K562 (cell line): ENCODE results near the gene SP6.

Source experiments
- EZH2 ChIP-seq: IDR thresholded peaks from 2 replicates; pipeline ENCODE4 v1.6.1; 2012; ENCODE audit warnings: low read depth, mild to moderate bottlenecking, inconsistent platforms, low read length, borderline replicate concordance
- KDM1A ChIP-seq, 2 experiments: fragments of 450-650 bp; IDR thresholded peaks; 2 replicates each; pipeline ENCODE4 v1.6.1; 2016; ENCODE audit warnings: mild to moderate bottlenecking in 2 of 2
- KDM4B ChIP-seq, 2 experiments: fragments of 450-650 bp in 1 of 2; sonication (generic) in 1 of 2; IDR thresholded peaks; 2 replicates each; pipeline ENCODE4 v1.6.1; 2016 to 2017; ENCODE audit warnings: borderline replicate concordance in 2 of 2, antibody characterized with exemption in 1 of 2, low read depth in 1 of 2, mild to moderate bottlenecking in 1 of 2
- MXI1 ChIP-seq: IDR thresholded peaks from 2 replicates; pipeline ENCODE4 v1.6.1; 2011; ENCODE audit warnings: low read depth, mild to moderate bottlenecking, improper control_type of control experiment, low read length
- POLR2AphosphoS5 ChIP-seq: IDR thresholded peaks from 2 replicates; pipeline ENCODE4 v1.6.1; 2011; ENCODE audit warnings: mild to moderate bottlenecking, low read depth, low read length, moderate library complexity; ENCODE audit not compliant: control insufficient read depth, insufficient read depth
- POLR2G ChIP-seq: fragments of 200-400 bp; formaldehyde crosslinking; IDR thresholded peaks from 2 replicates; pipeline ENCODE4 v1.6.1; 2017; ENCODE audit warnings: low read depth, mild to moderate bottlenecking, antibody characterized with exemption, low read length, moderate library complexity
- RFX5 ChIP-seq: IDR thresholded peaks from 2 replicates; pipeline ENCODE4 v1.6.1; 2011; ENCODE audit warnings: low read depth, mild to moderate bottlenecking, improper control_type of control experiment, low read length
- ZBED1 ChIP-seq: IDR thresholded peaks from 2 replicates; pipeline ENCODE4 v1.6.1; 2014
- ZFP36 ChIP-seq: fragments of 150-350 bp; IDR thresholded peaks from 2 replicates; pipeline ENCODE4 v1.6.1; 2018; ENCODE audit warnings: low read length, low read depth; ENCODE audit not compliant: partially characterized antibody
- ZNF143 ChIP-seq: sonication (generic); formaldehyde crosslinking; IDR thresholded peaks from 2 replicates; pipeline ENCODE4 v1.9.0; 2022; ENCODE audit warnings: mild to moderate bottlenecking, missing genetic modification reagents
- ZNF431 ChIP-seq: sonication (generic); formaldehyde crosslinking; IDR thresholded peaks from 2 replicates; pipeline ENCODE4 v1.8.0; 2022; ENCODE audit warnings: mild to moderate bottlenecking, missing genetic modification reagents
- TF ChIP-seq, protein P1 (sequence below), 3 experiments: IDR thresholded peaks in 2 of 3; conservative IDR thresholded peaks in 1 of 3; 2 replicates each; pipeline ENCODE4 v1.5.1; 2011 to 2012; ENCODE audit warnings: low read length in 3 of 3, mild to moderate bottlenecking in 3 of 3, control low read depth in 2 of 3, improper control_type of control experiment in 1 of 3, inconsistent platforms in 1 of 3, low read depth in 1 of 3, mixed read lengths in 1 of 3, moderate library complexity in 1 of 3; ENCODE audit not compliant: insufficient read depth in 2 of 3
- TF ChIP-seq, protein P2 (sequence below): fragments of 250-450 bp; sonication (Bioruptor Pico); IDR thresholded peaks from 2 replicates; pipeline ENCODE4 v1.5.0; 2021; ENCODE audit warnings: mild to moderate bottlenecking, moderate library complexity

DNA sequence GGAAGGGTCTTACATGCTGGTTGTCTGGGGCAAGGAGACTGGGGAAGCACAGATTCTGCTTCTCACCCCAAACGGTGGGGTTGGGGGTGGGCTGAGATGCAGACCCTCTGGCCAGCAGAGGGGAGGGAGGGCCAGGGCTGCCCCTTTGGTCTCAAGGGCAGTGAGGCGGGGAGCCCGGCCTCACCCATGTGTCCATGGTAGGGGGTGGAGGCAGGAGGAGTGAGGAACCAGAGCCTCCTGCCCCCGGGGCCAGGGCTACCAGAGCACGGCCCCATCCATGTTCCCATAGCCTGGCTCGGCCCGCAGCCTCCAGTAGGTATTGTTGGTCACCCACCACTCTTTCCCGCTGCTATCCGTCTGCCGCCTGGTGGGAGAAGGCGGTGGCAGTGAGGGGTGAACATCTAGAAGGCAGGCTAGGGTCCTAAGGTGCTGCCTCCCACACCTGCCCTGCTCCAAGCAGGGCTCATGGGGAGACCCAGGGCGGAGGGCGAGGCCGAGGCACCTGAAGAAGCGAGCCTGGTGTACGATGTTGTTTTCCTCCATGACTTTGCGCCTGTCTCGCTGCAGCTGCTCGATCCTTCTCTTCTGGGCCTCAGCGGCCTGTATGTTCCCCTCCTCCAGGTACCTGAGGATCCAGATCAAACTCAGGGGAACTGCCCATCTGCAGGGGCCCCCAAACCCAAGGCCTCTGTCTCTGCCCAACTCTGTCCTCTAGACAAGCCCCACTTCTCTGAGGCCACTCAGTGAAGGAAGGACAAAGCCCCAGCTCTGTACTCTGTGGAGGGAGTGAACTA is 42.7 kb downstream of the SP6 start:
- TF ChIP-seq MXI1 (no peak), ZNF431 (CRISPR knock-in tag) (no peak), POLR2G (no peak), KDM1A (IDR thresholded peaks at IDR 0.05) (no peak), RFX5 (no peak), KDM4B (IDR thresholded peaks at IDR 0.05; ENCODE audit: borderline replicate concordance in 2 of 2, low read depth in 1 of 2) (no peak), ZNF143 (CRISPR knock-in tag) (no peak), EZH2 (no peak), ZBED1 (no peak), POLR2AphosphoS5 (no peak), ZFP36 (no peak)
- TF ChIP-seq, protein P1, sequence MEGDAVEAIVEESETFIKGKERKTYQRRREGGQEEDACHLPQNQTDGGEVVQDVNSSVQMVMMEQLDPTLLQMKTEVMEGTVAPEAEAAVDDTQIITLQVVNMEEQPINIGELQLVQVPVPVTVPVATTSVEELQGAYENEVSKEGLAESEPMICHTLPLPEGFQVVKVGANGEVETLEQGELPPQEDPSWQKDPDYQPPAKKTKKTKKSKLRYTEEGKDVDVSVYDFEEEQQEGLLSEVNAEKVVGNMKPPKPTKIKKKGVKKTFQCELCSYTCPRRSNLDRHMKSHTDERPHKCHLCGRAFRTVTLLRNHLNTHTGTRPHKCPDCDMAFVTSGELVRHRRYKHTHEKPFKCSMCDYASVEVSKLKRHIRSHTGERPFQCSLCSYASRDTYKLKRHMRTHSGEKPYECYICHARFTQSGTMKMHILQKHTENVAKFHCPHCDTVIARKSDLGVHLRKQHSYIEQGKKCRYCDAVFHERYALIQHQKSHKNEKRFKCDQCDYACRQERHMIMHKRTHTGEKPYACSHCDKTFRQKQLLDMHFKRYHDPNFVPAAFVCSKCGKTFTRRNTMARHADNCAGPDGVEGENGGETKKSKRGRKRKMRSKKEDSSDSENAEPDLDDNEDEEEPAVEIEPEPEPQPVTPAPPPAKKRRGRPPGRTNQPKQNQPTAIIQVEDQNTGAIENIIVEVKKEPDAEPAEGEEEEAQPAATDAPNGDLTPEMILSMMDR (IDR thresholded peaks at IDR 0.05 in 2 of 3, conservative IDR thresholded peaks at IDR 0.05 in 1 of 3; ENCODE audit: insufficient read depth in 2 of 3, low read depth in 1 of 3, low read length in 3 of 3), result no peak
- TF ChIP-seq, protein P2, sequence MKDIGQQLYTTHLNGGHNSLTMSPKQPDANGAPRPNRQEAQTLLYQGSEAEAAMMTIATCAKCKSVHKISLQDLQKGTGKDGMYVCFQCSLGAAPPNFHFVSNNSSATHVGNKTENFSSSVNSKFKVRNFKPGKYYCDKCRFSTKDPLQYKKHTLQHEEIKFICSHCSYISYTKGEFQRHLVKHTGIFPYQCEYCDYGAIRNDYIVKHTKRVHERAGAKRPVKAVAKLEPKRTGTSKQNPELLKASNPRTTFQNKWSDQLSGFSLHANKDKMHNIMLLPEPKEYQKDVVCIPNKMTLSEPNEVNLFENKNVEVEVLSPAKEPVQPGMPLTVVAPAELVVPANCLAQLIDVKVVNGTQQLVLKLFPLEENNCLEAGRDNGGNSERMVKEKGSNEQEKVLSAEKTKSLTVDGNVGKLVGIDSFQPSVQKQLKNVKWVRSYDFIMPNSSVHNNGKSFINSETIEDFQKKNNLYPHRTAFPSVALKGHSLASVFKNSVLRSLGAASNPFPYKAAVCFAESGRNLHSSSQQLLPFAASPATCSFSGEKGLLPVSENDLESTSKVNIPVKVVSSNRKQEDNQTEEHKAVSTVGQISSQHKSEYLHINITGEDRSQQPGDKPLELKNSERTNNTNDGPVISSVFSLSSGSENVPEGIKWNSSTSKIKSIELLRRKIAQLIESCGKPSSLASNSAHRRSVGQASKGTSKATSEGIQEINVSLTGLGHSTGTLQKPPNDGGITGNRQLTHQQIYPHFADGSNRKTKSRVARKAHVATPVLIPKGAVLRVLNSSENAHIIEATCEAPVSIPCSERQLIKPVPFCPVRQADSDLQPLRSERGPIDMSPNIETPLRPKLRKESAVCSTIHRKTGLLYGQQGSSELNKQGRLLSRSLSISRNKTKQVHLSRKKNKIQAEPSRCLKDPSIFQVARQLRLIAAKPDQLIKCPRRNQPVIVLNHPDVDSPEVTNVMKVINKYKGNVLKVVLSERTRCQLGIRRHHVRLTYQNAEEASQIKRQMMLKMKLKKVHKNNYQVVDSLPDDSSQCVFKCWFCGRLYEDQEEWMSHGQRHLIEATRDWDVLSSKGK (CRISPR knock-in tag), result no peak
